Brain microvascular endothelial cell (primary cell): ENCODE data around the gene GPR108.
"Not testable (repeated sequence)": the region's sequence is repeated elsewhere in the genome, so short reads cannot be mapped to it uniquely, and the experiment has no call there.

Experiments used
- DNase-seq: peaks from one replicate; pipeline ENCODE4 v3.0.0-alpha.2; 2020
- H3K27ac ChIP-seq: fragments of 250-450 bp; sonication (Bioruptor Pico); 2 replicates; pipeline ENCODE4 v1.5.1; 2020; ENCODE audit warnings: mild to moderate bottlenecking, moderate library complexity
- H3K27me3 ChIP-seq: fragments of 250-450 bp; sonication (Bioruptor Pico); replicated peaks from 2 replicates; pipeline ENCODE4 v1.5.1; 2020; ENCODE audit warnings: mild to moderate bottlenecking
- H3K36me3 ChIP-seq: fragments of 250-450 bp; sonication (Bioruptor Pico); replicated peaks from 2 replicates; pipeline ENCODE4 v1.5.1; 2020; ENCODE audit warnings: mild to moderate bottlenecking
- H3K4me3 ChIP-seq: 2 replicates; pipeline ENCODE4 v1.5.1; 2011; ENCODE audit warnings: low read depth, mild to moderate bottlenecking, control low read depth, low read length, moderate library complexity
- CTCF ChIP-seq: IDR thresholded peaks from 2 replicates; pipeline ENCODE4 v1.5.1; 2011; ENCODE audit warnings: low read depth, mild to moderate bottlenecking, moderate library complexity, low read length, control low read depth, inconsistent platforms; ENCODE audit errors: missing control alignments
- in situ Hi-C: cut with HindIII; loops from 2 replicates; pipeline ENCODE4 v1.10.0; 2017; ENCODE audit warnings: low sequenced_read_pairs, low pct_ligation_motif_present

Gene GPR108

GRCh38 chr19:6765738-6766356, 28.5 kb upstream of the GPR108 start:
- Histone ChIP-seq H3K4me3 (no peak overlapping the region), H3K36me3 (no peaks in the 10 kb centered on the region), H3K27ac (no peak overlapping the region), H3K27me3 (no peaks in the 10 kb centered on the region)
- TF ChIP-seq CTCF = no peak
- in situ Hi-C loops = no loop called here
- no peak for DNase-seq

DNA sequence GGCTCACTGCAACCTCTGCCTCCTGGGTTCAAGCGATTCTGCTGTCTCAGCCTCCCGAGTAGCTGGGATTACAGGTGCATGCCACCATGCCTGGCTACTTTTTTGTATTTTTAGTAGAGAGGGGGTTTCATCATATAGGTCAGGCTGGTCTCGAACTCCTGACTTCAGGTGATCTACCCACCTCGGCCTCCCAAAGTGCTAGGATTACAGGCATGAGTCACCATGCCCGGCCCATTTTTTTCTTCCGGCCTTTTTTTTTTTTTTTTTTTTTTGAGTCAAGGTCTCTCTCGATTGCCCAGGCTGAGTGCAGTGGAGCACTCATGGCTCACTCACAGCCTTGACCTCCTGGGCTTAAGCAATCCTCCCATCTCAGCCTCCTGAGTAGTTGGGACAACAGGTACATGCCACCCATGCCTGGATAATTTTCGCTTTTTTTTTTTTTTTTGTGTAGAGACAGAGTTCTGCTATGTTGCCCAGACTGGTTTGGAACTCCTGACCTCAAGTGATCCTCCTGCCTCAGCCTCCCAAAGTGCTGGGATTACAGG, 24.9 kb upstream of the GPR108 start:
- H3K36me3 ChIP-seq, in situ Hi-C loops, H3K27me3 ChIP-seq, H3K4me3 ChIP-seq, H3K27ac ChIP-seq, DNase-seq: not testable (repeated sequence)

- no peak for DNase-seq
Observed at GRCh38 chr19:6761053-6761676, 23.8 kb upstream of the GPR108 start.

DNA sequence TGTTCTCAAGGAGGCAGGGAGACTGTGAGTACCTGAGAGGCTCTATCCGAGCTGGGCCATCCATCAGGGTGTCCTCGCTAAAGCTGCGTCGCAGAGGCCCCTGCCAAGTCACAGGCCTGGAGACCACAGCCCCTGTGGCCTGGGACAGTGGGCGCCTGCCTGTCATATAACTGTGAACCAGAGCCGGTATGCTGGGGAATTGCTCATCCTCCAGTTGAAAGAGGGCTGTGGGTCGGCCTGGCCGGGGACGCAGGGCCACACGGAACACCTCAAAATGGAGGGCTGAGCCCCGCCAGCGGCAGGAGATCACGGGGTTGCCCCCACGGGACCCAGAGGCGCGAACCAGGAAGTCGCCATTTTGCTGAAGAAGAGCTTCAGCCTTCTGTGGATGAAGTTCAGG, 23.2 kb upstream of the GPR108 start:
- TF ChIP-seq CTCF = no peak
- no peak for DNase-seq
- no peaks in the 10 kb centered on the region for H3K36me3 ChIP-seq
- H3K4me3 ChIP-seq = no peak overlapping the region
- in situ Hi-C loops = no loop called here
- no peak overlapping the region for H3K27ac ChIP-seq
- H3K27me3 ChIP-seq = no peaks in the 10 kb centered on the region

More at GRCh38 chr19:6761053-6761676, 23.8 kb upstream of the GPR108 start:
- H3K27ac ChIP-seq = no peak overlapping the region
- no peak overlapping the region for H3K4me3 ChIP-seq
- H3K27me3 ChIP-seq = no peaks in the 10 kb centered on the region
- H3K36me3 ChIP-seq = no peaks in the 10 kb centered on the region
- no peak for TF ChIP-seq CTCF
- in situ Hi-C loops = no loop called here

- Histone ChIP-seq H3K27ac (no peak overlapping the region), H3K36me3 (peaks cover 17% of the 10 kb centered on the region), H3K27me3 (no peaks in the 10 kb centered on the region), H3K4me3 (no peak overlapping the region)
- in situ Hi-C loops = no loop called here
- TF ChIP-seq CTCF = no peak
- no peak for DNase-seq
Observed at GRCh38 chr19:6754653-6755463, 17.5 kb upstream of the GPR108 start.

GRCh38 chr19:6754136-6754535, 16.8 kb upstream of the GPR108 start:
- DNase-seq = no peak
- Histone ChIP-seq H3K4me3 (no peak overlapping the region), H3K36me3 (peaks cover 22% of the 10 kb centered on the region), H3K27me3 (no peaks in the 10 kb centered on the region), H3K27ac (no peak overlapping the region)
- in situ Hi-C loops = no loop called here
- TF ChIP-seq CTCF = no peak
